ENCODE measurements around the gene CAPN2.

The CAPN2 gene

DNA sequence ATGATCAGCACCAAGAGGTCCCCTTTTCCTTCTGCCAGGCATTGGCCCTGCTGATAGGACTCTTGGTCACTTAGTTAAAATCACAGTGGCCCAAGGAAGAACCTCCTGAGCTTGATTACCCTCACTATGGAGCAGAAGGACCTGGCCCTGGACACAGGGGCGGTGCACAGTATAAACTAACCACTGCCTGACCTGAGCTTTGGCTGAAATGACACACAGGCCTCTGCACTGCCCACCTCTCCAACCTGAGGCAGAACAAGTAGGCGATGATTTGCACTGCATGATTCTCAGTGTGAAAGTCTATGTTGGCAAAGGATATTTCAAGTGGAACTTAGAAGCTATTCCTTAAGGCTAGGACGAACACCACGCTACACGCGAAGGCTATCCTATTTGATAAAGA, 48.5 kb downstream of the CAPN2 start:
- Histone ChIP-seq H3K36me3 (ENCODE audit: low read length) (no peaks in the 10 kb centered on the region), H3K9me3 (ENCODE audit: insufficient read depth, low read length) (no peaks in the 10 kb centered on the region), H2AFZ (ENCODE audit: low read depth, low read length, severe bottlenecking) (no peak overlapping the region)

DNA sequence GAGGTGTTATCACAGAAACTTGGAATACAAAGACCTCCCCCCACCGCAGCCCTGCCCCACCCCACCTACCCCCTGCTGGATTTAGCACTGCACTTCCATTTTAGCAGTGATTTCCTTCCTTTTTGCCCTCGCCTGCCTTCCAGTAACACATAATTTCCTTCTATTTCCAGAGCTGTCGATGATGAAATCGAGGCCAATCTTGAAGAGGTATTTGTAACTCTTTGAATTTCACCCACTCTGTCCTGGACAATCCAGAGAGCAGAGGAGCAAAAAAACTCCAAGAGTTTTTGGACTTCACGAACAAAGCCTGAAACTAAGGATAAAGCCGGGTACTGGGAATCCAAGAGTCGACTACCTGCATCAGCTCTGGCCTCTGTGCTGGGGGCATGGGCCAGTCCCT, 49.1 kb downstream of the CAPN2 start:
- H3K36me3 ChIP-seq (ENCODE audit: low read length): no peaks in the 10 kb centered on the region

More for the DNA sequence above, 48.5 kb downstream of the CAPN2 start:
- H3K27me3 ChIP-seq (ENCODE audit: low read length): no peaks in the 10 kb centered on the region
- TF ChIP-seq EZH2phosphoT487 (conservative IDR thresholded peaks at IDR 0.05; ENCODE audit: low read length): no peak
- TF ChIP-seq, protein P1, sequence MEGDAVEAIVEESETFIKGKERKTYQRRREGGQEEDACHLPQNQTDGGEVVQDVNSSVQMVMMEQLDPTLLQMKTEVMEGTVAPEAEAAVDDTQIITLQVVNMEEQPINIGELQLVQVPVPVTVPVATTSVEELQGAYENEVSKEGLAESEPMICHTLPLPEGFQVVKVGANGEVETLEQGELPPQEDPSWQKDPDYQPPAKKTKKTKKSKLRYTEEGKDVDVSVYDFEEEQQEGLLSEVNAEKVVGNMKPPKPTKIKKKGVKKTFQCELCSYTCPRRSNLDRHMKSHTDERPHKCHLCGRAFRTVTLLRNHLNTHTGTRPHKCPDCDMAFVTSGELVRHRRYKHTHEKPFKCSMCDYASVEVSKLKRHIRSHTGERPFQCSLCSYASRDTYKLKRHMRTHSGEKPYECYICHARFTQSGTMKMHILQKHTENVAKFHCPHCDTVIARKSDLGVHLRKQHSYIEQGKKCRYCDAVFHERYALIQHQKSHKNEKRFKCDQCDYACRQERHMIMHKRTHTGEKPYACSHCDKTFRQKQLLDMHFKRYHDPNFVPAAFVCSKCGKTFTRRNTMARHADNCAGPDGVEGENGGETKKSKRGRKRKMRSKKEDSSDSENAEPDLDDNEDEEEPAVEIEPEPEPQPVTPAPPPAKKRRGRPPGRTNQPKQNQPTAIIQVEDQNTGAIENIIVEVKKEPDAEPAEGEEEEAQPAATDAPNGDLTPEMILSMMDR (IDR thresholded peaks at IDR 0.05; ENCODE audit: insufficient read depth, low read length, poor library complexity, severe bottlenecking): no peak
- H3K9ac ChIP-seq (ENCODE audit: low read length): no peak overlapping the region
- no peaks in the 10 kb centered on the region for H3K79me2 ChIP-seq (ENCODE audit: insufficient read depth, low read length)
- no peak overlapping the region for H3K27ac ChIP-seq (ENCODE audit: low read depth, low read length)
- H3K9me2 ChIP-seq (replicated peaks; ENCODE audit: insufficient read depth, low read length): no peaks in the 10 kb centered on the region
- H3F3A ChIP-seq (ENCODE audit: insufficient read depth): no peaks in the 10 kb centered on the region
- H3K4me2 ChIP-seq (ENCODE audit: low read depth, low read length, poor library complexity, severe bottlenecking): no peak overlapping the region
- H3K4me3 ChIP-seq (ENCODE audit: insufficient read depth, low read length, poor library complexity, severe bottlenecking): no peak overlapping the region
- H4K20me1 ChIP-seq (ENCODE audit: low read depth, low read length): no peaks in the 10 kb centered on the region

DNA sequence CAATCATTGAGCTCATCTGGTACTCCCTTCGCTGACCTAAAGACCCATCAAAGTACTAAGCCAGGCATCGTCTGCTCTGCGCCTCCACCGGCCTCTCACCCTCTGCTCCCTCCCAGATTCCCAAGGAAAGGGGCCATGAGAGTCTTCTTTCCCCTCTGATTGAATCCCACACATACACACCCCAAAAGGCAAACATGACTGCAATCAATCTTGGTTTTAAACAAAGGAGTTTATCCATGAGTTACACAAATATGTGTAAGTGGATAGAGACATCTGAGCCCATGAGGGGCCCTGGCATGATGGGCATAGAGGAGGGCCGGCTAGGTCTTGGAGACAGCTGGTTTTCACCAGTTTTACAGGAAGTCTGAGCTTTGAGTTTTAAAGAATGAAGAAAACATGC, 50.9 kb downstream of the CAPN2 start:
- Histone ChIP-seq H4K20me1 (ENCODE audit: low read depth, low read length) (no peaks in the 10 kb centered on the region), H3F3A (ENCODE audit: insufficient read depth) (no peaks in the 10 kb centered on the region), H3K27ac (ENCODE audit: low read depth, low read length) (no peak overlapping the region), H2AFZ (ENCODE audit: low read depth, low read length, severe bottlenecking) (no peak overlapping the region), H3K27me3 (ENCODE audit: low read length) (no peaks in the 10 kb centered on the region), H3K4me3 (ENCODE audit: insufficient read depth, low read length, poor library complexity, severe bottlenecking) (no peak overlapping the region), H3K9me3 (ENCODE audit: insufficient read depth, low read length) (no peaks in the 10 kb centered on the region), H3K4me2 (ENCODE audit: low read depth, low read length, poor library complexity, severe bottlenecking) (no peak overlapping the region), H3K36me3 (ENCODE audit: low read length) (no peaks in the 10 kb centered on the region), H3K9me2 (replicated peaks; ENCODE audit: insufficient read depth, low read length) (no peaks in the 10 kb centered on the region), H3K9ac (ENCODE audit: low read length) (no peak overlapping the region), H3K79me2 (ENCODE audit: insufficient read depth, low read length) (no peaks in the 10 kb centered on the region)
- TF ChIP-seq EZH2phosphoT487 (conservative IDR thresholded peaks at IDR 0.05; ENCODE audit: low read length): no peak
- TF ChIP-seq, protein P1 (IDR thresholded peaks at IDR 0.05; ENCODE audit: insufficient read depth, low read length, poor library complexity, severe bottlenecking): no peak

More for the DNA sequence above, 49.1 kb downstream of the CAPN2 start:
- no peak overlapping the region for H2AFZ ChIP-seq (ENCODE audit: low read depth, low read length, severe bottlenecking)
- no peak overlapping the region for H3K4me2 ChIP-seq (ENCODE audit: low read depth, low read length, poor library complexity, severe bottlenecking)
- no peaks in the 10 kb centered on the region for H3K27me3 ChIP-seq (ENCODE audit: low read length)
- no peaks in the 10 kb centered on the region for H4K20me1 ChIP-seq (ENCODE audit: low read depth, low read length)
- H3K79me2 ChIP-seq (ENCODE audit: insufficient read depth, low read length): no peaks in the 10 kb centered on the region
- H3K9me2 ChIP-seq (replicated peaks; ENCODE audit: insufficient read depth, low read length): no peaks in the 10 kb centered on the region
- no peaks in the 10 kb centered on the region for H3F3A ChIP-seq (ENCODE audit: insufficient read depth)
- no peak overlapping the region for H3K27ac ChIP-seq (ENCODE audit: low read depth, low read length)
- TF ChIP-seq, protein P1 (IDR thresholded peaks at IDR 0.05; ENCODE audit: insufficient read depth, low read length, poor library complexity, severe bottlenecking): no peak
- TF ChIP-seq EZH2phosphoT487 (conservative IDR thresholded peaks at IDR 0.05; ENCODE audit: low read length): no peak
- H3K9me3 ChIP-seq (ENCODE audit: insufficient read depth, low read length): no peaks in the 10 kb centered on the region
- no peak overlapping the region for H3K9ac ChIP-seq (ENCODE audit: low read length)
- no peak overlapping the region for H3K4me3 ChIP-seq (ENCODE audit: insufficient read depth, low read length, poor library complexity, severe bottlenecking)

Data from SU-DHL-6 (cell line).